ENCODE data around the gene GBX2.

DNA sequence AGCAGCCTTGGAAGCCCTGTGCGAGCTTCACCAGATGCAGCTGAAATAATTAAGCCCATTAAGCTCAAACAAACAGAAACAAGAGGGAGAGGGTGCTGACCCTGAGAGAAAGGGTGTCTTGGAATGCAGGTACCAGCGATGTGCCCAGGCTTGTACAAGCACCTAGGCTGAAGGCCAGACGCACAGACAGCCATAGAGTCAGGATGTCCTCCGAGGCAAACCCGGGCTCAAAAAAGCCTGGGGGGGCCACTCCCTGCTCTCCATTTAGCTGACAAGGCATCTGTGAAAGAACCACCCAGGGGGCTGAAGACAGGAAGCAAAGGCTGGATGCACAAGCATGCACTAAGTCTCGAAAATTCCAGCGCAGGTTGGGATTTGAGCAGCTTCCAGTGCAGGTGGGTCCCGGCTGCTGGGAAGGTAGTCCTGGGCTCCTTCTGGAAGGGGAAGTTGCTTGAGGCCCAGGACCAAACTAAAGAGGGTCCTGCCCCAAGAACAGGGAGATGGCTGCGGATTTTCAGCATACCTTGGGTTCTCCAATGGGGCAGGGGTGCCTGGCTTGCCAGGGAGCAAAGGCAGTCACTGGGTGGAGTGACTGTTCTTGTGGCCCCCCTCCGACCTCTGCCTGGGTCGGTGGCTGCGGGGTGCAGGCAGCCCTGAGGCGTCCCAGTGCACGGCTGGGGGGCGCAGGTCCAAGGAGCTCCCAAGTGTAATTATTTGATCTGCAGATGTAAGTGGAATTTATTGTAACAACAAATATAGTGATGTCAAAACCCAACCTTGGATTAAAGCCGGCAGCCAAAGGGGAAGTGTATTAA is 5.9 kb downstream of the GBX2 start:
- TF ChIP-seq, protein P1, sequence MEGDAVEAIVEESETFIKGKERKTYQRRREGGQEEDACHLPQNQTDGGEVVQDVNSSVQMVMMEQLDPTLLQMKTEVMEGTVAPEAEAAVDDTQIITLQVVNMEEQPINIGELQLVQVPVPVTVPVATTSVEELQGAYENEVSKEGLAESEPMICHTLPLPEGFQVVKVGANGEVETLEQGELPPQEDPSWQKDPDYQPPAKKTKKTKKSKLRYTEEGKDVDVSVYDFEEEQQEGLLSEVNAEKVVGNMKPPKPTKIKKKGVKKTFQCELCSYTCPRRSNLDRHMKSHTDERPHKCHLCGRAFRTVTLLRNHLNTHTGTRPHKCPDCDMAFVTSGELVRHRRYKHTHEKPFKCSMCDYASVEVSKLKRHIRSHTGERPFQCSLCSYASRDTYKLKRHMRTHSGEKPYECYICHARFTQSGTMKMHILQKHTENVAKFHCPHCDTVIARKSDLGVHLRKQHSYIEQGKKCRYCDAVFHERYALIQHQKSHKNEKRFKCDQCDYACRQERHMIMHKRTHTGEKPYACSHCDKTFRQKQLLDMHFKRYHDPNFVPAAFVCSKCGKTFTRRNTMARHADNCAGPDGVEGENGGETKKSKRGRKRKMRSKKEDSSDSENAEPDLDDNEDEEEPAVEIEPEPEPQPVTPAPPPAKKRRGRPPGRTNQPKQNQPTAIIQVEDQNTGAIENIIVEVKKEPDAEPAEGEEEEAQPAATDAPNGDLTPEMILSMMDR (IDR thresholded peaks at IDR 0.05), result no peak
- no peak for TF ChIP-seq POLR2A (IDR thresholded peaks at IDR 0.05)
